ENCODE data around the gene OSGIN1. TPM values are rescaled to one million over a fixed set of nuclear protein-coding genes. Genes with fewer than 3 reads are reported as not detected.

OSGIN1 gene, protein sequence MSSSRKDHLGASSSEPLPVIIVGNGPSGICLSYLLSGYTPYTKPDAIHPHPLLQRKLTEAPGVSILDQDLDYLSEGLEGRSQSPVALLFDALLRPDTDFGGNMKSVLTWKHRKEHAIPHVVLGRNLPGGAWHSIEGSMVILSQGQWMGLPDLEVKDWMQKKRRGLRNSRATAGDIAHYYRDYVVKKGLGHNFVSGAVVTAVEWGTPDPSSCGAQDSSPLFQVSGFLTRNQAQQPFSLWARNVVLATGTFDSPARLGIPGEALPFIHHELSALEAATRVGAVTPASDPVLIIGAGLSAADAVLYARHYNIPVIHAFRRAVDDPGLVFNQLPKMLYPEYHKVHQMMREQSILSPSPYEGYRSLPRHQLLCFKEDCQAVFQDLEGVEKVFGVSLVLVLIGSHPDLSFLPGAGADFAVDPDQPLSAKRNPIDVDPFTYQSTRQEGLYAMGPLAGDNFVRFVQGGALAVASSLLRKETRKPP
- total RNA-seq: not detected

DNA sequence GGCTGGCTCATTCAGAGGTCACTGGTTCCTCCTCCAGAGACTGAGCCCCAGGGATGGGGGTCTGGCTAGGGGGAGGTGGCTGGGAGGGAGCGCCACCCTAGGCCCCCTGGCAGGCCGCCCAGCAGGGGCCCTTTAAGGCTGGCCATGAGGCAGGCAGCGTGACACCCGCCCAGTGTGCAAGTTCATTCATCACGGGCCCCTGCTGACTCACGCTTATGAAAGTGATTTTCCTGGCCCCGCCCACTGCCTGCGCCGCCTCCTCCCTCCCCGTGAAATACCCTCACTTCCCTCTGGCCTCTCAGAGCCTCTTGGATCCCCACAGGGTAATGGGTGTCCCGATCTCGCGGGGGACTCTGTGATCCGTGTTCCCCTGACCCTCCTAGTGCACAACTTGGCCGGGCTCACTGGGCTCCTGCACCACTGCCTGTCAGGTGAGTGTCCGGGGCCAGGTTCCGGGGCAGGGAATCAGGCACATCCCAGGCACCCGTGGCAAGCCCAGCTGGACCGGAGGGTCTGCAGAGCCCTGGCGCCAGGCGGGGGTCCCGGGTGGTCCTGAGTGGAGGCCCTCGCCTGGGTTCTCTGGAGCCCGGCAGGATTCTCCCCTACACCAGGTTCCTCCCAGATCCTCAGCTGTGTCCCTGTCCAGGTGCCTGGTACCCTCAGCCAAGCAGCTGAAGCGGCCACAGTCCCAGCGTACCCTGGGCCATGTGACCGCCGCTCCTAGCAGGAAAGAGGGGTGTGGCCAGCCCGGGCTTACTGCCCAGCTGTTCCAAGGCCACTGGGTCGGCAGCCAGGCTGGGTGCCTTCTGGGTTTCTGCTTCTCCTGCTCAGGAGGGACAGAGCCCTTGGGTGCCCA is at the start of gene OSGIN1:
OSGIN1 (plus strand) TSS at position 301 of the 856 bp plus-strand sequence. CDS start 4,432 bp downstream, outside the sequence.

DNA sequence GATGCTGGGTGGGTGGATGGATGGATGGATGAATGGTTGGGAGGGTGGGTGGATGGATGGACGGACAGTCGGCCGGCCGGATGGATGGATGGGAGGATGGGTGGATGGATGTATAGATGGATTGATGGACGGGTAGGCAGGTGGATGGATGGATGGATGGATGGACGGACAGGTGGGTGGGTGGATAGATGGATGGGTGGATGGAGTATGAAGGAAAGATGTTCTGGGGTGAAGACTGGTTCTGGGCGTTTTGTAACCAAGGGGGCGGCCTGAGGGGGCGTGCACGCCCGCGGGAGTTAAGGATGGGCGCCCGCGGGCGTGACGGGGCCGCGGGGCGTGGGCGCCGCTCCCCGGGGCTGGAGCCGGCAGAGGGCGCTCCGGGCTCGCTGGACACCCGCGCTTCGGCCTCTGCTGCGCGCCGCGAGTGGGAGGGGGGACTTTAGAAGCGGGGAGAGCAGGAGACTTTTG is 14.8 kb downstream of the OSGIN1 start, which contains the start of gene NECAB2:
NECAB2 (plus strand) TSS at position 407 of the 468 bp plus-strand sequence. CDS start 405 bp downstream, outside the sequence.

Other genes starting within 250 kb of the OSGIN1 start
- gene HSBP1, start 145.3 kb upstream of the OSGIN1 start, total RNA-seq: 101 TPM
- 11.3 TPM for gene MLYCD, start 54.1 kb upstream of the OSGIN1 start, total RNA-seq
- gene NECAB2, start 15.0 kb downstream of the OSGIN1 start, total RNA-seq: 0.63 TPM
- not detected for gene SLC38A8, start 89.6 kb downstream of the OSGIN1 start, total RNA-seq
- gene MBTPS1, start 163.7 kb downstream of the OSGIN1 start, total RNA-seq: 138 TPM
- gene HSDL1, start 191.9 kb downstream of the OSGIN1 start, total RNA-seq: 146 TPM
- gene DNAAF1, start 192.1 kb downstream of the OSGIN1 start, total RNA-seq: 0.94 TPM
- 36.3 TPM for gene TAF1C, start 233.8 kb downstream of the OSGIN1 start, total RNA-seq
- not detected for gene ADAD2, start 237.9 kb downstream of the OSGIN1 start, total RNA-seq

Data from parietal lobe (tissue), 1 donor.